ENCODE results near the gene SLC2A1.
"Not testable (repeated sequence)": the region's sequence is repeated elsewhere in the genome, so short reads cannot be mapped to it uniquely, and the experiment has no call there.

The SLC2A1 gene

GRCh38 chr1:42927274-42927841 is 31.3 kb downstream of the SLC2A1 start:
- no peak for DNase-seq

DNA sequence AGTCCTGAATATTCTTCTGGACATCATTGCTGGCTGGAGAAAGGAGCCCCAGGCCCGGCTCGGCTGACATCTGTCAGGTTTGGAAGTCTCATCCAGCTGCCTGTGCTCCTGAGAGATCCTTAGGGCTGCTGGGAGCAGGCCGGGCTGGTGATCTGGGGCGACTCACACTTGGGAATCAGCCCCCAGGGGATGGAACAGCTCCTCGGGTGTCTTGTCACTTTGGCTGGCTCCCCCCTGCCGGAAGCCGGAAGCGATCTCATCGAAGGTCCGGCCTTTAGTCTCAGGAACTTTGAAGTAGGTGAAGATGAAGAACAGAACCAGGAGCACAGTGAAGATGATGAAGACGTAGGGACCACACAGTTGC is 31.8 kb downstream of the SLC2A1 start:
- DNase-seq: no peak

DNA sequence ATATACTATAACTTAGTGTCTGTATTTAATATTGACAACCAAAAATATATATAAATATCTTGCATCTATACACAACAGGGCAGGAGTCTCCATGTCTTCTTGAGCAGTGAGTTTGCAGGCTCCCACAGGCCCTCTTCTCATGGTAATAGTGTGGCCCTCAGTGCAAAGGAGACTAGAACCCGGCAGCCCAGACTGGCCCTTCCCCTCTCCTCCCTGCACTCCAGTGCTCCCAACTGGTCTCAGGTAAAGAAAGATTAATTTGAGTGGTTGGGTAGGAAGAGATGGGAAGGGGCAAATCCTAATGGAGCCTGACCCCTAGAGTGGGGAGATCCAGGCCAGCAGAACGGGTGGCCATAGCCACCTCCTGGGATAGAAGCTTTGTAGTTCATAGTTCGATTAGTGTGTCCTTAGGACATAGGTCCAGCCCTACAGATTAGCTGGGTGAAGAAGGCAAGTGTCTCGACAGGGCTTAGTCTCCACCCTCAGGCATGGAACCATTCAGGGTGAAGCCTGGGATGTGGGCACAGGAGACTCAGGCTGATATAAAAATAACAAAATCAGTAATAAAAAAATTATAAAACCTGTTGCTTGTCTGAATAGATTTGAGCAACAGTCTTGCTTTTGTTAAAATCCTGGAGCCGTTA is 32.3 kb downstream of the SLC2A1 start:
- no peak for DNase-seq

DNA sequence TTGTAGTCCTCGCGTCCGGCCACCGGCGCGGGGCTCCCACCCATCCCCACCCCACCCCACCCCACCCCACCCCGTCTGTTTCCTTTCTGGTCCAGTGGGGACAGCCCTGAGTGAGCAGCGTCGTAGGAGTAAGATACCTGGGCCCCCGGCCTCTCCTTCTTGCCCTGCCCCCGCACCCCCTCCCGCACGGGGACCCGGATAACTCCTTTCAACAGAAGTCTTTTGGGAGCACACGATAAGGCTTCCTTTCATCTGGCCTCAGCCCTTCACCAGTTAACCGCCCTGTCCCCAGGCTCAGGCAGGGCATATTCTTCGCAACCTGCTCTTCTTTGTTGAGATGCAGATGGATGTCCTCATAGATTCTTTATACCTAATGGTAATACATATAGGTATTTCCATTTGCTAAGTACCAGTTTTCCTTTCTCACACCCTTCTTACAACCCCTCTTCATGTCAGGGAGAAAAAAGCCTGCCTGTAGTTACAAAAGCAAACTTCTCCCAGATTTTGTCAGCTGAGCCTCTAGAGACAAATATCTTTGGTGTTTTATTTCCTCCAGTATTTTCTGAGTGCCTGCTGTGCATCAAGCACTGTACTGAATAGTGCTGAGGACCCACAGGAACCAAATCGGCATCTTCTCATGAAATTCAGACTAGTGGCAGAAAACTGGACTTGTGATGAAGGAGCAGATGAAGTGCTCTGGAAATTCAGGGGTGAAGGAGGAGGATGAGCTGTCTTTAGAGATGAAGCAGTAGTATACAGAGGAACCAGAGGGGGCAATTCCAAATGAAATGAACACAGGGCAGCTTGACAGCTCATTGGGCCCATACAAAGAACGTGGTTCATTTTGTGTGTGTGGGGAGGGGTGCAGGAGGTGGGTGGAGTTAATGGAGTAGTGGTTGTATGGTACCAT is 33.6 kb downstream of the SLC2A1 start:
- DNase-seq: no peak

DNA sequence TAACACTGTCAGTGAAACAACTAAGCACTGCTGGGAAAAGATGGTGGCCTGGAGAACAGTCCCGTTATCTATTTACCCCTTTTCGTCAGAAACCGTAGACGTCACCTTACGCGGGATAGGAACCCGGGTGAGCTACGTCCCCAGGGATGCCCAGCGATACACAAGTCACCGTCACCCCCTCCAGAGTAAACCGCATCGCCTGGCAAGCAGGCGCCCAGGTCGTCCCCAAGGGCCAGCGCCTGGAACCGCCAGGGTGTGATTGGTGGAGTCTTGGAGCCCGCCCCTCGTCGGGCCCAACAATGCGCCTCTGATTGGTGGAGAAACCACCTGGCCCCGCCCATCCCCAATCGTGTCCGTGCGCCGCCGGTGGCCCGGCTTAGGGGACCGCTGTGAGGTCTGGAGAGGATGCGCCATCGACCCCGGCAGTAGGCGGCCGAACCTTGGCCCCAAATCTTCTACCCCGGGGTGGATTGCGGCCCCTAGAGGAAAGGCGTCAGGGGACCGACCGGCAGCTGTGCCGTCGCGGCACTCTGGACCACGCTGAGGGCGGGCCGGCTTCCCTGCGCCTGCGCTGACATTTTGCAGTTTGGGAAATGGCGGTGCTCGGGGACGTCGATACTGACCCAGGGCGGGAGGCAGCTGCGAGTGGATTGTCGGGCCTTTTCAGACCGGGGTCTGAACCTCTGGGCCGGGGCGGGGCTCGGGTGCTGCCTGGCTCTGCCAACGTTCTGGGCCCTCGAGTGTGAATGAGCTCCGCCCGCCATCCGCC is 34.4 kb downstream of the SLC2A1 start:
- peak; percentile 96 for DNase-seq

- DNase-seq: no peak
These were observed 35.1 kb downstream of the SLC2A1 start for GRCh38 chr1:42923367-42924081.

- DNase-seq: peak; percentile 85
These were observed 35.8 kb downstream of the SLC2A1 start for GRCh38 chr1:42922687-42923366.

DNA sequence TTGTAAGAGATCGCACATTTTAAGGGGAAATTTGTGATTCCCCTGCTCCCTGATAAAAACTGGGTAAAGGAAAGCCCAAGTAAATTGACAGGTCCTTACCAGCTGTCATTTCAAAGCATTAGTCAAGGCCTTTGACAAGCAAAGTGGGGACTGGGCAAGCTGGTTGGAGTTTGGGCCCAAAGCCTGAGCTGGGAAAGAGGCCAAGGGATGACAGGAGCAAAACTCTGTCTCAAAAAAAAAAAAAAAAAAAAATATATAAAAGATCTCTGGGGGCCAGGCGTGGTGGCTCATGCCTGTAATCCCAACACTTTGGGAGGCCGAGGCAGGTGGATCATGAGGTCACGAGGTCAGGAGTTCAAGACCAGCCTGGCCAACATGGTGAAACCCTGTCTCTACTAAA is 36.9 kb downstream of the SLC2A1 start:
- no peak for DNase-seq

GRCh38 chr1:42919651-42920050 is 39.0 kb downstream of the SLC2A1 start:
- DNase-seq: not testable (repeated sequence)

- DNase-seq: no peak
These were observed 41.5 kb downstream of the SLC2A1 start for GRCh38 chr1:42917241-42917495.

DNA sequence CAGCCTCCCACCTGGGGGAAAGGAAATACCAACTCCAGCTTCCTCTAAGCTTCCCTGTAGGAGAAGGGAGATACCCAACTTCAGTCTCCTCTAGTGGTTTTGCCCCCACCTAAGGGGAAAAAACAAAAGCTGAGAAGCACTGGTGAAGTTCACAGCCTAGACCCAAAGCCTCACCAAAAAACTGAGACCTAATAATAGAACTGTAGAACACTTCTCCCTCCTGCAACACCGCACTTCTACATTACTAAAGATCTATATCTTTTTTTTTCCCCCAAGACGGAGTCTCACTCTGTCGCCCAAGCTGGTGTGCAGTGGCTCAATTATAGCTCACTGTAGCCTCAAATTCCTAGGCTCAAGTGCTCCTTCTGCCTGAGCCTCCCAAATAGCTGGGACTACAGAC is 43.2 kb downstream of the SLC2A1 start:
- DNase-seq: no peak

DNA sequence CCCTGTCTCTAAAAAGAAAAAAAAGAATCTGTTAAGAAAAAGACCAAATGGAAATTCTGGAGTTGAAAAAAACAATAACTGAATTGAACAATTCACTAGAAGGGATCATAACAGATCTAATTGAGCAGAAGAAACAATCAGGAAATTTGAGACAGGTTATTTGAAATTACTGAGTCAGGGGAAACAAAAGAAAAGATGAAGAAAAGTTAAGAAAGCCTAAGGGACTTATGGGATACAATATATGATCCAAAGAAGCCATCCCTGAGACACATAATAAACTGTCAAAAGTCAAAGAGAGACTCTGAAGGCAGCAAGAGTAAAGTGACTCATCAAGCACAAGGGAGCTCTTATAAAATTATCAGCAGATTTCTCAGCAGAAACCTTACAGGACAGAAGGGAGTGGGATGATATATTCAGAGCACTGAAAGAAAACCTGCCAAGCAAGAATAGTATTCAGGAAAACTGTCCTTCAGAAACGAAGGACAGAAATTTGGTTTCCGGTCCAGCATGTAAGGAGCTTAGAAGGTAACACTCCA is 44.5 kb downstream of the SLC2A1 start:
- DNase-seq: no peak

DNA sequence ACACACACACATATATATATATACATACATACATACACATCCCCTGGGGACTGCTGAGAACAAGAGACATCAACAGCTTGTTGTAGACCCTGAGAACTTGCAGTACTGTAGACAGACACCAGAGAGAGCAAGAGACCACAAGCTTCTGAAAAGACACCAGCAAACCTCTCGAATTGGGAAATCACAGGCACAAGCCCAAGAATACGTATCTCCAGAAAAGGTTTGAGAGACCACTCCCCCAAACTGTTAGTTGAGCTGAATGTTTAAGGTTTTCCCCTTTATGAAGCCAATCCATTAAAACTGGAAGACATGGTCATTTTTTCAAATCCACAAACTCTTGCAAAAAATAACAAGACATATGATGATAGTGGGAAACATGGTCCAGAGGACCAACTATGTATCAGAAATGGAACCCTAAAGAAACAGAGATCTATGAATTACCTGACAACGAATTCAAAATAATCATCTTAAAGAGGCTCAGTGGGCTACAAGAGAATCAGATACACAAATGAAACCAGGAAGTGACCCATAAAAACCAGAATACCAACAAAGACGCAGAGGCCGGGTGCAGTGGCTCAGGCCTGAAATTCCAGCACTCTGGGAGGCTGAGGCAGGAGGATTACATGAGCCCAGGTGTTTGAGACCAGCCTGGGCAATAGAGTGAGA is 45.1 kb downstream of the SLC2A1 start:
- peak; percentile 77 for DNase-seq

GRCh38 chr1:42910985-42911384 is 47.7 kb downstream of the SLC2A1 start:
- no peak for DNase-seq

DNA sequence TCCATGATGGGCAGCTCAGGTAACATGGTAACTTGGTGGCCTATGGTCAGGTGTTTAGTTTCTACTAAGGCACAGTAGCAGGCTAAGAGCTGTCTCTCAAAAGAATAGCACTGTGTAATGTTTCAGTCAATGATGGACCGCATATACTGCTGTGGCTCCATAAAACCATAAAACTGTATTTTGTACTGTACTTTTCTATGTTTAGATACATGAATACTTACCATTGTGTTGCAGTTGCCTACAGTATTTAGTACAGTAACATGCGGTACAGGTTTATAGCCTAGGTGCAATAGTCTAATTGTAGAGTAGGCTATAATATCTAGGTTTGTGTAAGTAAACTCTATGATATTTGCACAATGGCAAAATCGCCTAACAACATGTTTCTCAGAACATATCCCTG is 50.6 kb downstream of the SLC2A1 start:
- no peak for DNase-seq

DNA sequence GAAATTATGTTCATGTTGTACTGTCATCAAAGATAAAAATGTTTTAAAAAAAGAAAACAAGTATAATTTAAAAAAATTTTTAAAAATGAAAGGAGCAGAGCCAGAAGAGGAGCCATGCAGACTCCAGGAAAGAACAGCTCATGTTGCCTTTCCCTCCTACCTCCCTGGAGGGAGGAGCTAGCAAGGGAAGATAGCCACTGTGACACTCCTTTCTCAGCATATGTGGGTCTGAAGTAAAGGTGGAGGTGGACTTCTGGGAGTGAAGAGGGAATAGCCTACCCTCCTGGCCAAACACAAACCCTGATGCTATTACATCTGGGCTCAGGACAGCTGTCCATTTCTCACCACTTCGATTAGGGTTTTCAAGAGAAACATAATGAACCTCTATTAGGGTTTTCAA is 54.2 kb downstream of the SLC2A1 start:
- DNase-seq: no peak

DNA sequence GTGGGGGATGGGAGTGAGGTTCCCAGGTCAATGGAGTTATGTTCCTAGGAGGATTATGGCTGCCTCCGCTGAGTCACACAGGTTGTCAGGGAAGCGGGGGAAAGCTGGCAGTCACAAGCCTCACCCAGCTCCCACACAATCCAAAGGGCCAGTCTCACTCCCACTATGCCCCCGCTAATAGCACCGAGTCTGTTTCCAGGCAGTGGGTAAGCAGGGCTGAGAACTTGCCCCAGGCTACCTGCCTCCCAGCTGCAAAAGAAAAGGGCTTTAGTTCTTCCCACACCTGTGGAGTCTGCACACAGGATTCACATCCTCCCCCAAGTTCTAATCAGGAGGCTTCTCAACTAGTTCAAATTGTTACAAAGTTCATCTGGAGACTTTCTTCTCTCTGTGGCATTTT is 58.7 kb downstream of the SLC2A1 start:
- not testable (repeated sequence) for DNase-seq

- no peak for DNase-seq
These were observed 67.1 kb downstream of the SLC2A1 start for GRCh38 chr1:42891465-42892138.

DNA sequence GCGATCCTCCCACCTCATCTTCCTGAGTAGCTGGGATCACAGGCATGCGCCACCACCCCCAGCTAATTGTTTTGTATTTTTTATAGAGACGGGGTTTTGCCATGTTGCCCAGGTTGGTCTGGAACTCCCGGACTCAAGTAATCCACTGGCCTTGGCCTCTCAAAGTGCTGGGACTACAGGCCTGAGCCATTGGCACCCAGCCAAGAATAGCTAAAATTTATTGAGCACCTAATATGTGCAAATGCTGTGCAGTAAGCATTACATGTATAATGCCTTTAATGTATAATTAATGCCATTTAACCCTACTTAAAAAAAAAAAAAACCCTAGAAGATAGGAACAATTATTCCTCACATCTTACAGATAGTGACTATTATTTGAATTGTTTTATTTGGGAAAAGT is 69.4 kb downstream of the SLC2A1 start:
- DNase-seq: no peak

DNA sequence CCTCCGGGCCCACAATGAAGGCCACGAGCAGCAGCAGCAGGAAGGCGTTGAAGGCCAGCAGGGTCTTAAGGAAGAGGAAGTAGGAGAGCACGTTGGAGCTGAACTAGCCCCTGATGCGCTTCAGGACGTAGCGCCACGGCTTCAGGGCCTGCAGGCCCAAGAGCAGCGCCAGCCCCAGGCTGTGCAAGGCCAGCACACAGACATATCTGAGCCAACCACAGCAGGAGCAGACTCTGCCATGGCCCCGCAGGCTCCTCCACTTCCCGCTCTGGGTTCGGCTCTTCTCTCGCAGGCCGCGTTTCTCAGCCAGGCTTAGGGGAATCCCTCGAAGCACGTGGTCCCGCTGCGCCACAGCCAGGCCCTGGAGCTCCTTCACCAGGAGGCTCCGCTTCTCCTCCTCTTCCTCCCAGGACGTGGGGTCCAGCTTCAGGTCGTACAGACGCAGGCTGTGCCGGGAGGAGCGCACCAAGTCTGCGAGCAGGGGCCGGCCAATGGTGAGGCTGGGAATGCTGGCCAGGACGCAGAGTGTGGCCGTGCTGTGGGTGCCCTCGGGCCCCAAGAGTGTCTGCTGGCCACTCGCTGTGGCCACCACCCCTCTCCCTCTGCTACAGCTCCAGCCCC is 70.5 kb downstream of the SLC2A1 start:
- DNase-seq: no peak
